Stromal cell of bone marrow (primary cell): Measurements from ENCODE around the gene ZNF561.
"Not testable (repeated sequence)": the region's sequence is repeated elsewhere in the genome, so short reads cannot be mapped to it uniquely, and the experiment has no call there.

Experiments used
- DNase-seq: peaks from one replicate; pipeline ENCODE4 v3.0.0-alpha.2; 2012; ENCODE audit warnings: low read depth

ZNF561 gene

GRCh38 chr19:9621156-9622037 is at the start of gene ZNF561:
TSS of gene ZNF561 (minus strand) at chr19:9621232. CDS start at chr19:9619456, 1,776 bp downstream.
- peak; percentile 78 for DNase-seq

- DNase-seq = no peak
Observed at GRCh38 chr19:9668544-9668943, 47.5 kb upstream of the ZNF561 start.

- no peak for DNase-seq
Observed at GRCh38 chr19:9667898-9668297, 46.9 kb upstream of the ZNF561 start.

GRCh38 chr19:9658769-9659168 is 37.7 kb upstream of the ZNF561 start:
- no peak for DNase-seq

- not testable (repeated sequence) for DNase-seq
Observed at GRCh38 chr19:9653066-9653555, 32.1 kb upstream of the ZNF561 start.

GRCh38 chr19:9651464-9651863 is 30.4 kb upstream of the ZNF561 start:
- not testable (repeated sequence) for DNase-seq

- DNase-seq = no peak
Observed at GRCh38 chr19:9650345-9650744, 29.3 kb upstream of the ZNF561 start.

GRCh38 chr19:9645472-9645871 is 24.4 kb upstream of the ZNF561 start:
- no peak for DNase-seq

GRCh38 chr19:9644472-9644871 is 23.4 kb upstream of the ZNF561 start:
- no peak for DNase-seq

GRCh38 chr19:9641810-9642209 is 20.8 kb upstream of the ZNF561 start:
- DNase-seq = no peak

GRCh38 chr19:9640956-9641355 is 19.9 kb upstream of the ZNF561 start:
- no peak for DNase-seq

- DNase-seq = no peak
Observed at GRCh38 chr19:9636018-9636417, 15.0 kb upstream of the ZNF561 start.

- no peak for DNase-seq
Observed at GRCh38 chr19:9627856-9628255, 6.8 kb upstream of the ZNF561 start.

GRCh38 chr19:9622531-9622930 is 1.5 kb upstream of the ZNF561 start:
- DNase-seq = no peak

- no peak for DNase-seq
Observed at GRCh38 chr19:9620842-9621155, 233 bp downstream of the ZNF561 start.

GRCh38 chr19:9615844-9616243 is 5.2 kb downstream of the ZNF561 start:
- DNase-seq = no peak

GRCh38 chr19:9610484-9611113 is 10.4 kb downstream of the ZNF561 start:
- DNase-seq = no peak

- DNase-seq = no peak
Observed at GRCh38 chr19:9608912-9609311, 12.1 kb downstream of the ZNF561 start.

- DNase-seq = peak; percentile 77
Observed at GRCh38 chr19:9597027-9597426, 24.0 kb downstream of the ZNF561 start.

GRCh38 chr19:9586764-9587163 is 34.3 kb downstream of the ZNF561 start:
- peak; percentile 25 for DNase-seq

GRCh38 chr19:9584073-9584833 is 36.8 kb downstream of the ZNF561 start, which contains the start of gene ZNF121:
TSS of gene ZNF121 (minus strand) at chr19:9584504. CDS start at chr19:9568097, 16,407 bp downstream.
- DNase-seq = peak; percentile 67

- not testable (repeated sequence) for DNase-seq
Observed at GRCh38 chr19:9582081-9582725, 38.8 kb downstream of the ZNF561 start.
